Superior temporal gyrus (tissue), 1 donor: Measurements from ENCODE around the gene BSDC1.

Source experiments
- DNase-seq: peaks from one replicate; pipeline ENCODE4 v3.0.0-alpha.2; 2016; ENCODE audit errors: extremely low spot score

The BSDC1 gene

GRCh38 chr1:32393832-32394140 lies 455 bp downstream of the BSDC1 start:
- DNase-seq: no peak

- no peak for DNase-seq
Measured at GRCh38 chr1:32393136-32393535, 1.1 kb downstream of the BSDC1 start.

GRCh38 chr1:32392325-32392724 lies 1.9 kb downstream of the BSDC1 start:
- DNase-seq: no peak

GRCh38 chr1:32390904-32391870 lies 3.1 kb downstream of the BSDC1 start:
- DNase-seq: no peak

- no peak for DNase-seq
Measured at GRCh38 chr1:32388641-32389040, 5.6 kb downstream of the BSDC1 start.

- DNase-seq: no peak
Measured at GRCh38 chr1:32386676-32387392, 7.4 kb downstream of the BSDC1 start.

GRCh38 chr1:32380057-32380456 lies 14.2 kb downstream of the BSDC1 start:
- DNase-seq: no peak

- DNase-seq: no peak
Measured at GRCh38 chr1:32377541-32378220, 16.6 kb downstream of the BSDC1 start.

GRCh38 chr1:32376199-32376598 lies 18.0 kb downstream of the BSDC1 start:
- DNase-seq: no peak

- no peak for DNase-seq
Measured at GRCh38 chr1:32373996-32374592, 20.1 kb downstream of the BSDC1 start.

GRCh38 chr1:32372149-32372756 lies 22.0 kb downstream of the BSDC1 start:
- DNase-seq: no peak

- no peak for DNase-seq
Measured at GRCh38 chr1:32367912-32368635, 26.2 kb downstream of the BSDC1 start.

- DNase-seq: no peak
Measured at GRCh38 chr1:32365445-32365844, 28.8 kb downstream of the BSDC1 start.

- DNase-seq: no peak
Measured at GRCh38 chr1:32364836-32365235, 29.4 kb downstream of the BSDC1 start.

- DNase-seq: no peak
Measured at GRCh38 chr1:32363713-32364112, 30.5 kb downstream of the BSDC1 start.

GRCh38 chr1:32362474-32363313 lies 31.5 kb downstream of the BSDC1 start, which contains the start of the genes FAM229A and TSSK3:
Gene FAM229A, minus strand, starts transcription at chr1:32362485. Its CDS starts 394 bp downstream, at chr1:32362091.
Gene TSSK3, plus strand, starts transcription at chr1:32362539. Its CDS starts 163 bp downstream, at chr1:32362702.
- no peak for DNase-seq

- peak; percentile 67 for DNase-seq
Measured at GRCh38 chr1:32361674-32362473, 32.4 kb downstream of the BSDC1 start.

GRCh38 chr1:32361308-32361673 lies 33.0 kb downstream of the BSDC1 start:
- no peak for DNase-seq

- DNase-seq: no peak
Measured at GRCh38 chr1:32358435-32358834, 35.8 kb downstream of the BSDC1 start.
